GM12892 (cell line): Measurements from ENCODE around the gene SETX.

Source experiments
- POLR2A ChIP-seq: IDR thresholded peaks from 2 replicates; pipeline ENCODE4 v1.6.1; 2011; ENCODE audit warnings: low read depth, low read length, control low read depth
- POLR2AphosphoS5 ChIP-seq: IDR thresholded peaks from 2 replicates; pipeline ENCODE4 v1.6.1; 2011; ENCODE audit warnings: low read depth, low read length, control low read depth
- TAF1 ChIP-seq: IDR thresholded peaks from 2 replicates; pipeline ENCODE4 v1.6.1; 2011; ENCODE audit warnings: low read depth, mild to moderate bottlenecking, control low read depth, low read length, borderline replicate concordance

- no peak for TF ChIP-seq POLR2AphosphoS5
- TF ChIP-seq POLR2A, result no peak
- no peak for TF ChIP-seq TAF1
Measured at GRCh38 chr9:132266017-132266416, 88.8 kb downstream of the SETX start.
